OCI-LY1 (cell line): ENCODE results near the gene CREB1.
"Not testable (repeated sequence)": the region's sequence is repeated elsewhere in the genome, so short reads cannot be mapped to it uniquely, and the experiment has no call there.

Experiments used
- H2AFZ ChIP-seq: fragments of 200-600 bp; sonication (generic), shearing (Covaris generic); 2 replicates; pipeline ENCODE4 v1.6.0; 2014; ENCODE audit warnings: antibody characterized with exemption, mild to moderate bottlenecking, low read length
- H3F3A ChIP-seq: fragments of 200-600 bp; sonication (generic), shearing (Covaris generic); 2 replicates; pipeline ENCODE4 v1.6.0; 2014; ENCODE audit warnings: mild to moderate bottlenecking, antibody characterized with exemption, low read length, moderate library complexity; ENCODE audit not compliant: insufficient read depth
- H3K27ac ChIP-seq: fragments of 200-600 bp; sonication (generic); 2 replicates; pipeline ENCODE4 v1.5.1; 2014; ENCODE audit warnings: low read length, mixed run types, mild to moderate bottlenecking, low read depth; ENCODE audit not compliant: poor library complexity, severe bottlenecking
- H3K27me3 ChIP-seq: fragments of 200-600 bp; sonication (generic); 2 replicates; pipeline ENCODE4 v1.6.0; 2014; ENCODE audit warnings: antibody characterized with exemption, mild to moderate bottlenecking, low read length, moderate library complexity; ENCODE audit not compliant: insufficient read depth
- H3K36me3 ChIP-seq: fragments of 200-600 bp; sonication (generic); 2 replicates; pipeline ENCODE4 v1.6.1; 2014; ENCODE audit warnings: mild to moderate bottlenecking, antibody characterized with exemption, low read length, moderate library complexity, mixed read lengths; ENCODE audit not compliant: insufficient read depth
- H3K4me1 ChIP-seq: fragments of 200-600 bp; sonication (generic); 2 replicates; pipeline ENCODE4 v1.5.1; 2014; ENCODE audit warnings: mild to moderate bottlenecking, low read length, moderate library complexity; ENCODE audit not compliant: insufficient read depth, severe bottlenecking
- H3K4me2 ChIP-seq: fragments of 200-600 bp; sonication (generic), shearing (Covaris generic); 2 replicates; pipeline ENCODE4 v1.6.1; 2014; ENCODE audit warnings: low read length
- H3K4me3 ChIP-seq: fragments of 200-600 bp; sonication (generic); 2 replicates; pipeline ENCODE4 v1.5.1; 2014; ENCODE audit warnings: low read length, low read depth, mild to moderate bottlenecking, mixed read lengths; ENCODE audit not compliant: poor library complexity, severe bottlenecking
- H3K79me2 ChIP-seq: fragments of 200-600 bp; shearing (Covaris generic); 2 replicates; pipeline ENCODE4 v1.6.1; 2016; ENCODE audit warnings: mixed run types, low read length, mixed read lengths; ENCODE audit not compliant: insufficient read depth
- H3K9ac ChIP-seq: fragments of 200-600 bp; sonication (generic), shearing (Covaris generic); 2 replicates; pipeline ENCODE4 v1.6.1; 2014; ENCODE audit warnings: mild to moderate bottlenecking, low read length, mixed read lengths
- H3K9me2 ChIP-seq: fragments of 200-600 bp; sonication (generic), shearing (Covaris generic); 2 replicates; pipeline ENCODE4 v1.6.1; 2014; ENCODE audit warnings: low read depth, mild to moderate bottlenecking, low read length, mixed read lengths
- H3K9me3 ChIP-seq: fragments of 200-600 bp; shearing (Covaris generic); 2 replicates; pipeline ENCODE4 v1.6.1; 2014; ENCODE audit warnings: low read length, mixed read lengths
- H4K20me1 ChIP-seq: fragments of 200-600 bp; sonication (generic), shearing (Covaris generic); 2 replicates; pipeline ENCODE4 v1.6.0; 2016; ENCODE audit warnings: mild to moderate bottlenecking, low read length; ENCODE audit not compliant: insufficient read depth
- EZH2 ChIP-seq: fragments of 200-600 bp; sonication (generic), shearing (Covaris generic); IDR thresholded peaks from 2 replicates; pipeline ENCODE4 v1.8.0; 2017; ENCODE audit warnings: borderline replicate concordance, mixed run types, mild to moderate bottlenecking, antibody characterized with exemption, low read length, moderate library complexity, mixed read lengths
- TF ChIP-seq, protein P1 (sequence below): fragments of 200-600 bp; sonication (generic), shearing (Covaris generic); IDR thresholded peaks from 2 replicates; pipeline ENCODE4 v1.5.1; 2017; ENCODE audit warnings: mild to moderate bottlenecking, antibody characterized with exemption, low read length, moderate library complexity, mixed read lengths

The CREB1 gene

DNA sequence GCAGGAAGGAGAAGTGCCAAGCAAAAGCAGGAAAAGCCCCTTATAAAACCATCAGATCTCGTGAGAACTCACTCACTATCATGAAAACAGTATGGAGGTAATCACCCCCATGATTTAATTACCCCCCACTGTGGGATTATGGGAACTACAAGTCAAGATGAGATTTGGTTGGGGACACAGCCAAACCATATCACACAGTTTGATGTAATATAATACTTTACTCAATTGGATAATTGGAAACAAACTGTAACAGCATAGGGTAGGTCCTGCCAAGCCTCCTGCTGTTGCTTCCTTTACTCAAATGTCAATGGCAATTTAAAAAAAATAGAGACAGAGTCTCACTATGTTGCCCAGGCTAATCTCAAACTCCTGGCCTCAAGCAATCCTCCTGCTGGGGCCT lies 110.9 kb downstream of the CREB1 start:
- H4K20me1 ChIP-seq = no peaks in the 10 kb centered on the region
- peaks cover 4% of the 10 kb centered on the region; the same call in 1 of the 2 replicates for H3K27me3 ChIP-seq
- TF ChIP-seq, protein P1, sequence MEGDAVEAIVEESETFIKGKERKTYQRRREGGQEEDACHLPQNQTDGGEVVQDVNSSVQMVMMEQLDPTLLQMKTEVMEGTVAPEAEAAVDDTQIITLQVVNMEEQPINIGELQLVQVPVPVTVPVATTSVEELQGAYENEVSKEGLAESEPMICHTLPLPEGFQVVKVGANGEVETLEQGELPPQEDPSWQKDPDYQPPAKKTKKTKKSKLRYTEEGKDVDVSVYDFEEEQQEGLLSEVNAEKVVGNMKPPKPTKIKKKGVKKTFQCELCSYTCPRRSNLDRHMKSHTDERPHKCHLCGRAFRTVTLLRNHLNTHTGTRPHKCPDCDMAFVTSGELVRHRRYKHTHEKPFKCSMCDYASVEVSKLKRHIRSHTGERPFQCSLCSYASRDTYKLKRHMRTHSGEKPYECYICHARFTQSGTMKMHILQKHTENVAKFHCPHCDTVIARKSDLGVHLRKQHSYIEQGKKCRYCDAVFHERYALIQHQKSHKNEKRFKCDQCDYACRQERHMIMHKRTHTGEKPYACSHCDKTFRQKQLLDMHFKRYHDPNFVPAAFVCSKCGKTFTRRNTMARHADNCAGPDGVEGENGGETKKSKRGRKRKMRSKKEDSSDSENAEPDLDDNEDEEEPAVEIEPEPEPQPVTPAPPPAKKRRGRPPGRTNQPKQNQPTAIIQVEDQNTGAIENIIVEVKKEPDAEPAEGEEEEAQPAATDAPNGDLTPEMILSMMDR = no peak
- no peak for TF ChIP-seq EZH2
- no peaks in the 10 kb centered on the region for H3F3A ChIP-seq
- no peaks in the 10 kb centered on the region for H3K9me2 ChIP-seq
- no peaks in the 10 kb centered on the region for H3K4me1 ChIP-seq
- no peak overlapping the region for H3K27ac ChIP-seq
- H3K9ac ChIP-seq = no peak overlapping the region
- no peaks in the 10 kb centered on the region for H3K79me2 ChIP-seq
- no peak overlapping the region for H3K4me2 ChIP-seq
- no peaks in the 10 kb centered on the region; the same call in 1 of the 2 replicates for H3K36me3 ChIP-seq
- no peak overlapping the region for H2AFZ ChIP-seq
- peaks cover 3% of the 10 kb centered on the region; the same call in 1 of the 2 replicates for H3K9me3 ChIP-seq
- H3K4me3 ChIP-seq = no peak overlapping the region

DNA sequence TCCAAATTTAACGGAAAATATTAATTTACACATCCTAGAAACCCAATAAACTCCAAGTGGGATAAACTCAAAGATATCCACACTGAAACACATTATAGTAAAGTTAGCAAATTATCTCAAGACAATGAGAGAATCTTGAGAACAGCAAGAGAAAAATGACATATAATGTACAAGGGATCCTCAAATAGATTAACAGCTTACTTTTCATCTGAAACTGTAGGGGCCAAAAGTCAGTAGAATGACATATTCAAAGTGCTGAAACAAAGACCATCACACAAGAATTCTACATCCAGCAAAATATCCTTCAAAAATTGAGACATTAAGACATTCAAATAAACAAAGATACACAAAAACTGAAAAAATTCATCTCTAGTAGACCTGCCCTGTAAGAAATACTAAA lies 114.1 kb downstream of the CREB1 start:
- Histone ChIP-seq H3K4me3 (no peak overlapping the region), H4K20me1 (no peaks in the 10 kb centered on the region), H3K9me3 (peaks cover 3% of the 10 kb centered on the region; the same call in 1 of the 2 replicates), H3F3A (no peaks in the 10 kb centered on the region), H2AFZ (no peak overlapping the region), H3K9ac (no peak overlapping the region), H3K4me2 (no peak overlapping the region), H3K27ac (no peak overlapping the region), H3K9me2 (no peaks in the 10 kb centered on the region), H3K27me3 (peaks cover 4% of the 10 kb centered on the region; the same call in 1 of the 2 replicates), H3K36me3 (no peaks in the 10 kb centered on the region; the same call in 1 of the 2 replicates), H3K4me1 (no peaks in the 10 kb centered on the region), H3K79me2 (no peaks in the 10 kb centered on the region)
- TF ChIP-seq, protein P1 = no peak
- no peak for TF ChIP-seq EZH2

DNA sequence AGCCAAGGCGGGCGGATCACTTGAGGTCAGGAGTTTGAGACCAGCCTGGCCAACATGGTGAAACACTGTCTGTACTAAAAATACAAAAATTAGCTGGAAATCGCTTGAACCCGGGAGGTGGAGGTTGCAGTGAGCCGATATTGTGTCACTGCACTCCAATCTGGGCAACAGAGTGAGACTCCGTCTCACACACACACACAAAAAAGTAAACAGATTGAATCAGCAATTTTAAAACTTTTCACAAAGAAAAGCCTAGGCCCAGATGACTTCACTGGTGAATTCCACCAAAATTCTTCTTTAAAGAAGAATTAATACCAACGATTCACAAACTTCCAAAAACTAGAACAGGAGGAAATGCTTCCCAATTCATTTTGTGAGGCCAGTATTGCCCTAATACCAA lies 116.8 kb downstream of the CREB1 start:
- H3K9me2 ChIP-seq, H3K27me3 ChIP-seq, H4K20me1 ChIP-seq, H3K79me2 ChIP-seq, H3K9me3 ChIP-seq, H3K9ac ChIP-seq, H2AFZ ChIP-seq, H3F3A ChIP-seq, H3K4me1 ChIP-seq, H3K4me2 ChIP-seq, H3K4me3 ChIP-seq, H3K36me3 ChIP-seq, H3K27ac ChIP-seq: not testable (repeated sequence)
